ENCODE results near the gene MACROD2. TPM values are rescaled to one million over a fixed set of nuclear protein-coding genes. Genes with fewer than 3 reads are reported as not detected.
A peak's percentile ranks its signal among the peaks of the same experiment; 100 is the strongest.

MACROD2 gene
- total RNA-seq, 1 donor from 2014 or later: 6.4 TPM

GRCh38 chr20:14991023-14991422, 995.7 kb downstream of the MACROD2 start:
- peaks cover 4% of the 10 kb centered on the region for H3K36me3 Mint-ChIP-seq (ENCODE audit: low read depth)
- H3K27ac Mint-ChIP-seq (ENCODE audit: unreplicated experiment): no peak overlapping the region
- peaks cover 3% of the 10 kb centered on the region for H3K4me1 Mint-ChIP-seq
- no peak for DNase-seq (ENCODE audit: low read depth, low spot score)
- H3K4me3 Mint-ChIP-seq: no peak overlapping the region
- H3K27me3 Mint-ChIP-seq (ENCODE audit: low read depth): no peaks in the 10 kb centered on the region
- no peak for TF ChIP-seq CTCF (conservative IDR thresholded peaks at IDR 0.05)
- peaks cover 3% of the 10 kb centered on the region for H3K9me3 Mint-ChIP-seq

- TF ChIP-seq CTCF (conservative IDR thresholded peaks at IDR 0.05): no peak
- no peak overlapping the region for H3K4me3 Mint-ChIP-seq
- peaks cover 3% of the 10 kb centered on the region for H3K9me3 Mint-ChIP-seq
These were observed 996.8 kb downstream of the MACROD2 start for GRCh38 chr20:14992153-14992552.

GRCh38 chr20:14992961-14993360, 997.6 kb downstream of the MACROD2 start:
- peaks cover 3% of the 10 kb centered on the region for H3K9me3 Mint-ChIP-seq
- H3K4me1 Mint-ChIP-seq: no peaks in the 10 kb centered on the region
- no peak overlapping the region for H3K27ac Mint-ChIP-seq (ENCODE audit: unreplicated experiment)
- TF ChIP-seq CTCF (conservative IDR thresholded peaks at IDR 0.05): no peak
- no peaks in the 10 kb centered on the region for H3K27me3 Mint-ChIP-seq (ENCODE audit: low read depth)
- peaks cover 6% of the 10 kb centered on the region for H3K36me3 Mint-ChIP-seq (ENCODE audit: low read depth)
- no peak overlapping the region for H3K4me3 Mint-ChIP-seq
- no peak for DNase-seq (ENCODE audit: low read depth, low spot score)

More at GRCh38 chr20:14992153-14992552, 996.8 kb downstream of the MACROD2 start:
- Mint-ChIP-seq H3K4me1 (no peaks in the 10 kb centered on the region), H3K27ac (ENCODE audit: unreplicated experiment) (no peak overlapping the region), H3K27me3 (ENCODE audit: low read depth) (no peaks in the 10 kb centered on the region), H3K36me3 (ENCODE audit: low read depth) (peaks cover 4% of the 10 kb centered on the region)
- DNase-seq (ENCODE audit: low read depth, low spot score): no peak

GRCh38 chr20:14996883-14997672, 1001.8 kb downstream of the MACROD2 start:
- Mint-ChIP-seq H3K4me3 (no peak overlapping the region), H3K27ac (ENCODE audit: unreplicated experiment) (peak overlapping the region; percentile 50), H3K27me3 (ENCODE audit: low read depth) (no peaks in the 10 kb centered on the region), H3K4me1 (no peaks in the 10 kb centered on the region), H3K36me3 (ENCODE audit: low read depth) (peaks cover 10% of the 10 kb centered on the region), H3K9me3 (peaks cover 18% of the 10 kb centered on the region)
- DNase-seq (ENCODE audit: low read depth, low spot score): no peak
- TF ChIP-seq CTCF (conservative IDR thresholded peaks at IDR 0.05): no peak

GRCh38 chr20:14997791-14998190, 1002.5 kb downstream of the MACROD2 start:
- Mint-ChIP-seq H3K27me3 (ENCODE audit: low read depth) (no peaks in the 10 kb centered on the region), H3K36me3 (ENCODE audit: low read depth) (peaks cover 10% of the 10 kb centered on the region), H3K4me1 (no peaks in the 10 kb centered on the region), H3K4me3 (no peak overlapping the region), H3K27ac (ENCODE audit: unreplicated experiment) (no peak overlapping the region), H3K9me3 (peaks cover 18% of the 10 kb centered on the region)
- no peak for TF ChIP-seq CTCF (conservative IDR thresholded peaks at IDR 0.05)
- DNase-seq (ENCODE audit: low read depth, low spot score): no peak

Data from neural crest cell (in vitro differentiated cells).